ENCODE results near the gene ITGAE. TPM values are rescaled to one million over a fixed set of nuclear protein-coding genes. Genes with fewer than 3 reads are reported as not detected.

Gene ITGAE
- total and polyA plus RNA-seq, 2 experiments from 2014 or later = 23.3 to 80.3 TPM

- Histone ChIP-seq H3K9me3 (ENCODE audit: low read depth) (no peaks in the 10 kb centered on the region), H3K4me1 (ENCODE audit: insufficient read depth) (no peaks in the 10 kb centered on the region), H4K20me1 (ENCODE audit: insufficient read depth) (no peaks in the 10 kb centered on the region), H3K9ac (no peak overlapping the region), H3K4me3 (no peak overlapping the region), H3F3A (ENCODE audit: insufficient read depth) (no peaks in the 10 kb centered on the region), H3K4me2 (ENCODE audit: unreplicated experiment) (no peak overlapping the region), H2AFZ (no peak overlapping the region), H3K9me2 (ENCODE audit: insufficient read depth) (no peaks in the 10 kb centered on the region), H3K36me3 (ENCODE audit: low read depth) (peaks cover 63% of the 10 kb centered on the region), H3K27me3 (replicated peaks; ENCODE audit: insufficient read depth) (no peaks in the 10 kb centered on the region), H3K27ac (no peak overlapping the region), H3K79me2 (ENCODE audit: insufficient read depth) (no peaks in the 10 kb centered on the region)
- 82 to 88% methylated on average over 7 of the region's 7 CpGs for WGBS, 2 experiments (ENCODE audit: low coverage in 1 of 2, low lambda C conversion rate in 2 of 2, missing lambda C conversion rate in 2 of 2)
- no peak for TF ChIP-seq EZH2phosphoT487 (IDR thresholded peaks at IDR 0.05; ENCODE audit: insufficient read depth, low read depth)
- TF ChIP-seq EZH2 (IDR thresholded peaks at IDR 0.05; ENCODE audit: insufficient read depth, poor library complexity, severe bottlenecking) = no peak
- DNase-seq = no peak
- in situ Hi-C loops (cut with MboI) = loop anchor here (10.0 kb wide), 1 partner anchor 71 kb away; no protein-coding TSS in a partner anchor
These were observed 14.9 kb upstream of the ITGAE start for GRCh38 chr17:3815925-3816324.

- Histone ChIP-seq H4K20me1 (ENCODE audit: insufficient read depth) (no peaks in the 10 kb centered on the region), H3K9ac (no peak overlapping the region), H3K4me2 (ENCODE audit: unreplicated experiment) (no peak overlapping the region), H3K27ac (no peak overlapping the region), H3K27me3 (replicated peaks; ENCODE audit: insufficient read depth) (no peaks in the 10 kb centered on the region), H3F3A (ENCODE audit: insufficient read depth) (no peaks in the 10 kb centered on the region), H3K9me2 (ENCODE audit: insufficient read depth) (no peaks in the 10 kb centered on the region), H2AFZ (no peak overlapping the region), H3K36me3 (ENCODE audit: low read depth) (peaks cover 55% of the 10 kb centered on the region), H3K79me2 (ENCODE audit: insufficient read depth) (no peaks in the 10 kb centered on the region), H3K4me3 (no peak overlapping the region), H3K9me3 (ENCODE audit: low read depth) (no peaks in the 10 kb centered on the region), H3K4me1 (ENCODE audit: insufficient read depth) (no peaks in the 10 kb centered on the region)
- no peak for TF ChIP-seq EZH2phosphoT487 (IDR thresholded peaks at IDR 0.05; ENCODE audit: insufficient read depth, low read depth)
- no peak for TF ChIP-seq EZH2 (IDR thresholded peaks at IDR 0.05; ENCODE audit: insufficient read depth, poor library complexity, severe bottlenecking)
- in situ Hi-C loops (cut with MboI) = loop anchor here (10.0 kb wide), 1 partner anchor 70 kb away; no protein-coding TSS in a partner anchor
- WGBS, 2 experiments (ENCODE audit: low coverage in 1 of 2, low lambda C conversion rate in 2 of 2, missing lambda C conversion rate in 2 of 2) = 92 to 94% methylated on average over 6 of the region's 6 CpGs
- DNase-seq = no peak
These were observed 14.1 kb upstream of the ITGAE start for GRCh38 chr17:3815122-3815521.

GRCh38 chr17:3814361-3814760 is 13.4 kb upstream of the ITGAE start:
- TF ChIP-seq EZH2phosphoT487 (IDR thresholded peaks at IDR 0.05; ENCODE audit: insufficient read depth, low read depth) (no peak), EZH2 (IDR thresholded peaks at IDR 0.05; ENCODE audit: insufficient read depth, poor library complexity, severe bottlenecking) (no peak)
- Histone ChIP-seq H3K9me3 (ENCODE audit: low read depth) (no peaks in the 10 kb centered on the region), H2AFZ (no peak overlapping the region), H3K79me2 (ENCODE audit: insufficient read depth) (no peaks in the 10 kb centered on the region), H3F3A (ENCODE audit: insufficient read depth) (no peaks in the 10 kb centered on the region), H3K4me2 (ENCODE audit: unreplicated experiment) (no peak overlapping the region), H3K4me3 (no peak overlapping the region), H3K36me3 (ENCODE audit: low read depth) (peaks cover 48% of the 10 kb centered on the region), H3K9me2 (ENCODE audit: insufficient read depth) (no peaks in the 10 kb centered on the region), H3K4me1 (ENCODE audit: insufficient read depth) (no peaks in the 10 kb centered on the region), H4K20me1 (ENCODE audit: insufficient read depth) (no peaks in the 10 kb centered on the region), H3K27ac (no peak overlapping the region), H3K27me3 (replicated peaks; ENCODE audit: insufficient read depth) (no peaks in the 10 kb centered on the region), H3K9ac (no peak overlapping the region)
- no peak for DNase-seq
- 95 to 96% methylated on average over 13 of the region's 13 CpGs for WGBS, 2 experiments (ENCODE audit: low coverage in 1 of 2, low lambda C conversion rate in 2 of 2, missing lambda C conversion rate in 2 of 2)
- in situ Hi-C loops (cut with MboI) = loop anchor here (10.0 kb wide), 1 partner anchor 70 kb away; no protein-coding TSS in a partner anchor

DNA sequence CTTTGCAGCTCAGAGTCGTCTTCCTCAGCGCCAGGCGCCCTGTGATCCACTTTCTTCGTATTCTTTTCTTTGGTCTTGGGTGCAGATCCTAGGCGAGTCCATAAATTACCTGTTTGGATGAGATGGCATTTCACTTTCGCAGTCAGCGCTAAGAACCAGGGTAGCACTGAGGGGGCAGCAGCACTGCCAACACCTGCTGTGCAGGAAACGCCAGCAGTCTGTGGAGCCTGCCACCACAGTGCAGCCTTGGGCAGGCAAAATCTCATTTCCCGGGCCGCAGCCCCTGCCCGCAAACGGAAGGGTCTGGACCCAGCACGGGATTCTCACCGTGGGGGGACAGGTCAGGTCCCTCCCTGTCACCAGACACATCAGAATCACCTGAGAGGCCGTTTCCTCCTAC is 12.2 kb upstream of the ITGAE start:
- Histone ChIP-seq H3K9me3 (ENCODE audit: low read depth) (no peaks in the 10 kb centered on the region), H3K27ac (no peak overlapping the region), H3K27me3 (replicated peaks; ENCODE audit: insufficient read depth) (no peaks in the 10 kb centered on the region), H3K9ac (no peak overlapping the region), H3K9me2 (ENCODE audit: insufficient read depth) (no peaks in the 10 kb centered on the region), H3K4me3 (no peak overlapping the region), H3K4me2 (ENCODE audit: unreplicated experiment) (no peak overlapping the region), H2AFZ (no peak overlapping the region), H3K79me2 (ENCODE audit: insufficient read depth) (no peaks in the 10 kb centered on the region), H3K4me1 (ENCODE audit: insufficient read depth) (no peaks in the 10 kb centered on the region), H3F3A (ENCODE audit: insufficient read depth) (no peaks in the 10 kb centered on the region), H4K20me1 (ENCODE audit: insufficient read depth) (no peaks in the 10 kb centered on the region), H3K36me3 (ENCODE audit: low read depth) (peaks cover 37% of the 10 kb centered on the region)
- in situ Hi-C loops (cut with MboI) = loop anchor here (10.0 kb wide), 1 partner anchor 68 kb away; no protein-coding TSS in a partner anchor
- no peak for DNase-seq
- 95 to 98% methylated on average over 15 of the region's 15 CpGs for WGBS, 2 experiments (ENCODE audit: low coverage in 1 of 2, low lambda C conversion rate in 2 of 2, missing lambda C conversion rate in 2 of 2)
- TF ChIP-seq EZH2 (IDR thresholded peaks at IDR 0.05; ENCODE audit: insufficient read depth, poor library complexity, severe bottlenecking) (no peak), EZH2phosphoT487 (IDR thresholded peaks at IDR 0.05; ENCODE audit: insufficient read depth, low read depth) (no peak)
